Esophagus mucosa (tissue), 1 donor: ENCODE data around the gene SLC1A7. TPM values are rescaled to one million over a fixed set of nuclear protein-coding genes. Genes with fewer than 3 reads are reported as not detected.
A peak's percentile ranks its signal among the peaks of the same experiment; 100 is the strongest.

Experiments used
- ATAC-seq: fragments of 200-7000 bp; cut with Tn5 transposase; one replicate; pipeline ENCODE4 v1.9.1; 2020
- total RNA-seq: library from RNA; stranded (reverse); gene quantifications from one replicate; pipeline ENCODE4 v1.2.4, GENCODE V29; 2023
- donor health status: DM: yes; HTN: yes; CAD: no.

Gene SLC1A7
- total RNA-seq, 1 donor from 2014 or later, result not detected

- no peak for ATAC-seq
Observed at GRCh38 chr1:53075206-53075605, 67.2 kb downstream of the SLC1A7 start.

- ATAC-seq, result no peak
Observed at GRCh38 chr1:53074313-53075154, 67.9 kb downstream of the SLC1A7 start.

- no peak for ATAC-seq
Observed at GRCh38 chr1:53073868-53074311, 68.5 kb downstream of the SLC1A7 start.

GRCh38 chr1:53073287-53073686 is 69.2 kb downstream of the SLC1A7 start:
- no peak for ATAC-seq

- ATAC-seq, result no peak
Observed at GRCh38 chr1:53071915-53072314, 70.5 kb downstream of the SLC1A7 start.

GRCh38 chr1:53071167-53071865 is 71.1 kb downstream of the SLC1A7 start:
- no peak for ATAC-seq

GRCh38 chr1:53070621-53071020 is 71.8 kb downstream of the SLC1A7 start:
- ATAC-seq, result no peak

- no peak for ATAC-seq
Observed at GRCh38 chr1:53069663-53070327, 72.6 kb downstream of the SLC1A7 start.

- ATAC-seq, result no peak
Observed at GRCh38 chr1:53069265-53069662, 73.2 kb downstream of the SLC1A7 start.

- ATAC-seq, result no peak
Observed at GRCh38 chr1:53068314-53069099, 73.9 kb downstream of the SLC1A7 start.

- ATAC-seq, result no peak
Observed at GRCh38 chr1:53067886-53068285, 74.6 kb downstream of the SLC1A7 start.

GRCh38 chr1:53066891-53067738 is 75.3 kb downstream of the SLC1A7 start:
- no peak for ATAC-seq

- ATAC-seq, result no peak
Observed at GRCh38 chr1:53066488-53066887, 76.0 kb downstream of the SLC1A7 start.

- no peak for ATAC-seq
Observed at GRCh38 chr1:53065391-53065790, 77.0 kb downstream of the SLC1A7 start.

- no peak for ATAC-seq
Observed at GRCh38 chr1:53063744-53064515, 78.5 kb downstream of the SLC1A7 start.

GRCh38 chr1:53062708-53063591 is 79.5 kb downstream of the SLC1A7 start:
- ATAC-seq, result no peak

- ATAC-seq, result peak; percentile 42
Observed at GRCh38 chr1:53061859-53062707, 80.4 kb downstream of the SLC1A7 start, which contains the start of gene PODN. PODN (plus strand) TSS chr1:53062213; CDS start chr1:53069856, 7,643 bp downstream.

- no peak for ATAC-seq
Observed at GRCh38 chr1:53061123-53061858, 81.1 kb downstream of the SLC1A7 start.
